Spleen (tissue), 7 donors: Measurements from ENCODE around the gene ATP13A5.

ENCODE experiments used
- POLR2A ChIP-seq, 3 donors: fragments of 450-650 bp; IDR thresholded peaks; one replicate each; pipeline ENCODE4 v1.5.1; 2017; ENCODE audit warnings: antibody characterized with exemption in 3 of 3, mild to moderate bottlenecking in 1 of 3
- TF ChIP-seq, protein P1 (sequence below), 11 experiments: fragments of 200-600 bp in 7 of 11; fragments of 450-650 bp in 4 of 11; sonication (generic) in 4 of 11; IDR thresholded peaks in 8 of 11; conservative IDR thresholded peaks in 3 of 11; 1 replicate in 7 of 11; 2 replicates in 4 of 11; pipeline versions ENCODE4 v1.4.0 to v1.8.0; 2016 to 2021; ENCODE audit warnings: antibody characterized with exemption in 11 of 11, inconsistent platforms in 4 of 11, mild to moderate bottlenecking in 1 of 11
- donor health status: DM: no; HTN: no; CAD: no; lungs with moderate emphysema.
- donor health status: DM: no; HTN: no; CAD: no.
- donor health status: DM: no; HTN: no; CAD: no.

DNA sequence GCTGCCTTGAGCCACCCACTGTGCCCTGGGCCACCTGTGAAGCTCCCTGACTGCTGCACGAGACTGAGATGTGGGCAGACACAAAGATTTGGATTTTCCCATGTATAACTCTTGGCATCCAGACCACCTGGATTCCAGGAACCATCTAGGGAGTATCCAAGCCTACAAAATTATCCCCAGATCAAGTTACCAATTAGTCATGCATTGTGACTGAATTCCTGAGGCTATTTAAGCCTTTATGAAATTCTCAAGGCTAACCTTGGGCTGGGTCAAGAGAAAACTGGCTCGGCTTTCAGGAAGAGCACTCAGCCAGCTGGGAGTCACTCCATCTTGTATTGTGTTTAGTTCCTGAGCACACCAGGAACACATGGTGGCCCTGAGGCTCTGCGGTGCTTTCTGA lies 13.3 kb upstream of the ATP13A5 start:
- TF ChIP-seq, protein P1, sequence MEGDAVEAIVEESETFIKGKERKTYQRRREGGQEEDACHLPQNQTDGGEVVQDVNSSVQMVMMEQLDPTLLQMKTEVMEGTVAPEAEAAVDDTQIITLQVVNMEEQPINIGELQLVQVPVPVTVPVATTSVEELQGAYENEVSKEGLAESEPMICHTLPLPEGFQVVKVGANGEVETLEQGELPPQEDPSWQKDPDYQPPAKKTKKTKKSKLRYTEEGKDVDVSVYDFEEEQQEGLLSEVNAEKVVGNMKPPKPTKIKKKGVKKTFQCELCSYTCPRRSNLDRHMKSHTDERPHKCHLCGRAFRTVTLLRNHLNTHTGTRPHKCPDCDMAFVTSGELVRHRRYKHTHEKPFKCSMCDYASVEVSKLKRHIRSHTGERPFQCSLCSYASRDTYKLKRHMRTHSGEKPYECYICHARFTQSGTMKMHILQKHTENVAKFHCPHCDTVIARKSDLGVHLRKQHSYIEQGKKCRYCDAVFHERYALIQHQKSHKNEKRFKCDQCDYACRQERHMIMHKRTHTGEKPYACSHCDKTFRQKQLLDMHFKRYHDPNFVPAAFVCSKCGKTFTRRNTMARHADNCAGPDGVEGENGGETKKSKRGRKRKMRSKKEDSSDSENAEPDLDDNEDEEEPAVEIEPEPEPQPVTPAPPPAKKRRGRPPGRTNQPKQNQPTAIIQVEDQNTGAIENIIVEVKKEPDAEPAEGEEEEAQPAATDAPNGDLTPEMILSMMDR (IDR thresholded peaks at IDR 0.05 in 8 of 11, conservative IDR thresholded peaks at IDR 0.05 in 3 of 11): no peak
- no peak for TF ChIP-seq POLR2A (IDR thresholded peaks at IDR 0.05)
